Measurements from ENCODE around the gene ZXDA.
"Not testable (repeated sequence)": the region's sequence is repeated elsewhere in the genome, so short reads cannot be mapped to it uniquely, and the experiment has no call there.

Gene ZXDA

DNA sequence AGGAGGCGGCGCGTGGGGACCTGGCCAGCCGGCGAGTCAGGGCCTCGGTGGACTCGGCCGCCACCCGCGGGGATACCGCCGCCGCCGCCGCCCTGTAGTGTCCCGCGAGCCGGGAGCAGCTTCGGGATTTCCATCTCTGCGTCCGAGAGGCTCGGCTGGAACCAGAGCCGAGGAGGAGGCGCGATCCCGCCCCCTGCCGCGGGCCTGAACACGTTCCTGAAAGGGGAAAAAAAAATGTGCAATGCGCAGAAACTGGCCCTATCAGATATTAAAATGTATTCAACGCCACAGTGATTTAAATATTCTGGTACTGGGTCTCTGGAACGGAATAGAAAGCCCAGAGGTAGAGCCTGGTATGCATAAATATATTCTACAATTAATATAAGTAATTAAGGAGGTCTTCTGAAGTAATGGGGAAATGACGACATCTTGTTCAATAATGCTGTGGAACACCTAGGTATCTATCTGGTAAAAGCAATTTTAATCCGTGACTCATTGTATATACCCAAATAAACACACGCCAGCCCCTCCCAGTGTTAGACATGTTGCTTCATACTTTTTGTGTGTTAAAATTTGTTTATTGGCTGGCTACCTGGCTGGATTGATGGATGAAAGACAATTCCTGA lies at the start of gene ZXDA:
Gene ZXDA (minus strand): TSS at position 172 of the 626 bp plus-strand sequence. CDS start 38 bp downstream, at position 134.
- not testable (repeated sequence) for DNase-seq

DNA sequence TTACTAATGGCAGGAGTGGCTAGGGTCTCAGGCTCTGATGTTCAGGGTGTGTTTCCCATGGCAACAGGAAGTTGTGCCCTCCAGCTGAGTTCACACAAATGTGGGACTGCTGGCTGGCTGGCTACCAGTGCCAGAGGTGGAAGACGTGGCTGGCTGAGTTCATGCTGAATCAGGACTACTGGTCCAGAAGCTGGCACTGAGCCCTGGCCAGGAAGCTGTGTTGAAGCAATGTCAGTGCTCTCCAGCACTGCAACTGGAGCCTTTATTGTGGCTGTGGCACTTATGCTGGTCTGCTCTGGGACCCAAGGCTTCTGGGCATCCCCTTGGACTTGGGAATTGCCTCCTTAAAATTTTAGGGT lies 42.0 kb upstream of the ZXDA start:
- no peak for DNase-seq

DNA sequence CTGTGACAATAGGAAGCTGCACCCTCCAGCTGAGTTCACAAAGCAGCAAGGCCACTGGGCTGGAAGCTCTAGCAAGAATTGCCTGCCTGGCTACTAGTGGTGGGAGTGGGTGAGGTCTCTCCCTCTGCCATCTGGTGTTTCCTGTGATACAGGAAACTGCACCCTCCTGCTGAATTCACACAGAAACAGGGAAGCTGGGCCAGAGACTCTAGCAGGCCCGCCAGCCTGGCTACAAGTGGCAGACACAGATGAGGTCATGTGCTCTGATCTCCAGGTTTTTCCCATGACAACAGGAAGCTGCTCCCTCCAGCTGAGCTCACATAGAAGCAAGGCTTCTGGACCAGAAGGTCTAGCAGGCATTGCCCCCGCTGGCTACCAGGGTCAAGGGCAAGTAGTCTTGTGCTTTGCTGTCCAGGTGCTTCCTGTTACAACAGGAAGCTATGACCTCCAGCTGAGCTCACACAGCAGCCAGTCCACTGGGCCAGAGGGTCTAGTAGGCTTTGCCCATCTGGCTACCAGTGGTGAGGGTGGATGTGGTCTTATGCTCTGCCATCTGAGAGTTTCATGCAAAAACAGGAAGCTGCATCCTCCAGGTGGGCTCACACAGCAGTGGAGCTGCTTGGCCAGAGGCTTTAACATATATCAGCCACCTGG lies 41.5 kb upstream of the ZXDA start:
- no peak for DNase-seq

- no peak for DNase-seq
Measured at GRCh38 chrX:57933321-57933720, 23.1 kb upstream of the ZXDA start.

DNA sequence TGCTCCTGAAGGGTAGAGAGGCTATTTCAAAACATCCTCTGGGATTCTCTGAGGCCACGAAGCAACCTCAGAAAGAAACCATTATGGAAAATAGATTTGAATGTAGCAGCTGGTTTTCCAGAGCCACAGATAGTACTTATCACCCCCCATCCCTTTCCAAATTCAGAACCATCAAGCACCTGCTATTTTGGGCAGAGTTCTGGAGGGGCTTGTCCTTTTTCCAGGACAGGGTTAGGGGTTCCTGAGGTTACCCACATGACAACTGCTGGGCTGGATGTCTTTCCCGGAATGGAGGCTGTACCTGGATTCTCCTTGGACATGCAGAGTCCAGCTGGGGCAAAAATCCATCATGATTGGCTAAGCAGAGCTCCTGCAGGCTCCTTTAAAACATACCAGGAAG lies 22.0 kb upstream of the ZXDA start:
- DNase-seq: no peak

- DNase-seq: no peak
Measured at GRCh38 chrX:57930051-57930450, 19.8 kb upstream of the ZXDA start.

- no peak for DNase-seq
Measured at GRCh38 chrX:57929373-57929772, 19.1 kb upstream of the ZXDA start.

- no peak for DNase-seq
Measured at GRCh38 chrX:57925806-57926205, 15.5 kb upstream of the ZXDA start.

DNA sequence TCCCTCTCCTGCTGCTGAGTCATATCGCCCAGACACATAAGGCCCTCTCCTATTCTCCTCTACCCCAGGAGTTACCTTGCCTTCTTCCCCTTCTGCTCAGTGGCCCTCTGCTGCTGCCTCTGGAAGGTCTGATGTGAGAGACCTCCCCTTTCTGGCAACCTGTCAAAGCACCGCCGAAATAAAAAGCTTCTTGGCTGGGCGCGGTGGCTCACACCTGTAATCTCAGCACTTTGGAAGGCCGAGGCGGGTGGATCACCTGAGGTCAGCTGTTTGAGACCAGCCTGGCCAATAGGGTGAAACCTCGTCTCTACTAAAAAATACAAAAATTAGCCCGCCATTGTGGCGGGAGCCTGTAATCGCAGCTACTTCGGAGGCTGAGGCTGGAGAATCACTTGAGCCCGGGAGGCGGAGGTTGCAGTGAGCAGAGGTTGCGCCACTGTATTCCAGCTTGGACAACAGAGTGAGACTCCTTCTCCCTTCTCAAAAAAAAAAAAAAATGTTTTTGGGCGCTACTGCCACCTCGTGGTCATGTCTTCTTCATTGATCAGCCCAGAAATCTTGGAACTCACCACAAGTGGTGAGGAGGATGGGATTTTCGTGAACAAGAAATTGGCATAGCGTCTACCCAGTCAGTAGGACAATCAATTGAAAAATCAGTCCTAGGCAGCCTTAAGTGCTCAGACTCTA lies 8.6 kb upstream of the ZXDA start:
- DNase-seq: no peak

- DNase-seq: no peak
Measured at GRCh38 chrX:57915680-57916079, 5.4 kb upstream of the ZXDA start.

GRCh38 chrX:57909595-57910286 lies 517 bp downstream of the ZXDA start:
- DNase-seq: peak; percentile 77

- not testable (repeated sequence) for DNase-seq
Measured at GRCh38 chrX:57908972-57909594, 1.2 kb downstream of the ZXDA start.

DNA sequence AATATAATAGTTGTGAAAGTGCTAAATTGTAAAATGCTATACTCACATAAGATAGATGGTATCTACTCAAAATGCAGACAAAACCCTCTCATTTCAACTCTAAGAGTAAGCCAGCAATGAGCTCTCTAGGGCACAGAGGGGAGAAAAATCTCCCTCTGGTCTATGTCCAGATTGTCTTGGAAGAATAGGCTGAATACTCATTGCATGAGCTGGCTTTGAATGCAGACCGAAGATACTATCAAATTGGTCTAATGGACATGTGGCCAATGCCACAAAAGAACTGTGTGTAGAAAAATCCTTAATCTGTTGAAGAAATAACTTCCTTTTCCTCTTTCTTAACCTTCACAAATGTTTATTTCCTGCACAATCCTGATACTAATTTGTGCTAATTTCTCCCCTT lies 3.5 kb downstream of the ZXDA start:
- DNase-seq: no peak

DNA sequence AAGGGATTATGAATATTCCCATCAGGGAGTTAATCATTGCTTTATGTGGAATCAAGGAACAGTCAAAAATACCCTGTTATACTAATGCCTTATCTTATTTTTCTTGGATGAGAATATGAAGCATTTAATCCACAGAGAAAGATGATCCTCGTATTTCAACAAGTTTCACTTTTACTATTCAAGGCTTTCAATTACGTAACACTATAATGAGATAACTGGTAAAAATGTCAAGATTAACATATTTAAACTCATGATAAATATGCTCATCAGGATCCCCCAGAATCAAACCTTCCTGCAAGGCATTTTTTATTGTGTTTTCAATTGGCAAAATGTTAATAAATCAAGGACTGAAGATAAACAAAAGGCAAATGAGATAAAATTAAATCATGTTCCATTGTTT lies 5.1 kb downstream of the ZXDA start:
- no peak for DNase-seq

GRCh38 chrX:57904176-57904880 lies 5.9 kb downstream of the ZXDA start:
- DNase-seq: no peak

DNA sequence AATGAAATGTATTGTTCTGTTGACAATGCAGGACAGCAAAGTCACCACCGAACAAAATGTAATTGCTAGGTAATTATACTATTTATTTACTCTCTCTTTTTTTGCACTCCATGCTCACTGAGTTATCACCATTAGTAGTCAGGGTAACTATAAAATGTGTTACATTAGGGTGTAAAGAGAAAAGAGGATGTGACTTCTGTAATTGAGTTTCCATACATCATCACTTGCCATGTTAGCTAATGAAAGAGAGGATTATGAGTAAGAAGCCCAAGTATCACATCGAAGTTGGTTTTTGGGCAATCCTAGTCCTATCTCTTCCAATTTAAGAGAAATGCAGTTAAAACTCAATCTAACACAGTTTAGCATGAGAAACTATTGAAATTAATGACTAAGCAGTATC lies 7.6 kb downstream of the ZXDA start:
- DNase-seq: no peak

DNA sequence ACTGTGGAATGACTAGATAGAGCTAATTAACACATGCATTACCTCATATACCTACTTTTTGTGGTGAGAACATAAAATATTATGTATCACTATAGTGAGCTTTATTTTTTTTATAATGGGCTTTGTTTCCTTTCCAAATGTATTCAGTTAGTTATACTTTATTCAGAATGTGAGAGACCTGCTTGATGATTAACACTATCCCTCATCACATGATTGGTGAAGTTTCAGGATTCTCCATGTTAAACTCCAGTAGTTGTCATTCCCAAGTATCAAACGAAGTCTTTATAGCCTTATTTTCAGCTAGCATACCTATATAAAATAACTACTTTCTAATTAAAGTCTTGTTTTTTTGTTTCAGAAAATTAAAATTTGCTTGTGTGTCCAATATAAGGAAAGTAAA lies 8.8 kb downstream of the ZXDA start:
- DNase-seq: no peak

GRCh38 chrX:57900975-57901374 lies 9.3 kb downstream of the ZXDA start:
- no peak for DNase-seq

DNA sequence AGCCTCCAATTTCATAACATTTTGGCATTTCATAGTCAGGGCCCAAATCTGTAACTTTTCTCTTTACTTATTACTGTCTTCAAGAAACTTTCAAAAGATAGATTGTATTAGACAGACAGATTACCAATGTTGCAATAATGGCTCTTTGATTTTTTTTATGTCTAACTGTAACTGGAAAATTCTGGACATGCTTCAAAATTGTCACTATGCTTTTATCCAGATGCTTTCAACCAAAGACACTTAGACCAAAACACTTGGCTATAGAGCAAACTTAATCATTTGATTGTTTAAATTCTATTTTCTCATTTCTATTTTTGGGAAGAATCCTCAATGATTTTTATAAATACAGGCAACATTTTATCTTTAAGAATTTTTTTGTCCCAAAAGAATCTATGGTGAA lies 10.4 kb downstream of the ZXDA start:
- no peak for DNase-seq

DNA sequence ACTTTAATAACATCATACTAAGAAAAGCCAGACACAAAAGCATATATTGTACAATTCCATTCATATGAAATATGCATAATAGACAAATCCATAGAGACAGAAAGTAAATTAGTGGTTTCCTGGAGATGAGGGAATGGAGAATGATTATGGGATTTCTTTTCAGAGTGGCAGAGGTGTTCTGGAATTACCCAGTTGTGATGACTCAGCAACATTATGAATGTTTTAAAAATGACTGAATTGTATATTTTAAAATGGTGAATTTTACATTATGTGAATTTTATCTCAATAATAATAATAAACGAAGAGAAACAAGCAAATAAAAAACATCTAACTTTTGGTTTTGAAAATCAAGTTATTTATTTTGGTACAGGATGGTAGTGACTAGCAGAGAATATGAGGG lies 11.2 kb downstream of the ZXDA start:
- DNase-seq: no peak

DNA sequence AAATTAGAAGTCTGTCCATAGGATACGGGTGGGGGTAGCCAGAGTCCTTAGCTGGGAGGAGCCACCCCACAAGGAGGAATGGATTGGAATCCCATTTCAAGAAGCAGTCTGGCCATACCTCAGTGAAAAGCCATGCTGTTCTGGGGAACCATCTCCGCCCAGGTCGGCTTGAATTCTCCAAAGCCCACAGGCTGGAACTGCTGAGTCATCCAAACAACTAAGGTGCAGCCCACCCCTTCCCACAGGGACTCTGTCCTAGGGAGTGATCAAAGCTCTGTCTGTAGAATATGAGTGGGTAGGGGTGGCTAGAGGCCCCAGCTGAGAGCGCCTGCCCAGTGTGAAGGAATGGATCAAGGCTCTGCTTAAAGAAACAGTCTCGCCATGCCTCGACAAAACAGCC lies 38.8 kb downstream of the ZXDA start:
- no peak for DNase-seq
